Peyer's patch (tissue), 4 donors: ENCODE measurements around the gene AP2B1.

ENCODE experiments used
- POLR2A ChIP-seq, 2 donors: fragments of 450-650 bp; IDR thresholded peaks; one replicate each; pipeline ENCODE4 v1.5.1; 2017; ENCODE audit warnings: antibody characterized with exemption in 2 of 2, mild to moderate bottlenecking in 2 of 2, moderate library complexity in 2 of 2
- TF ChIP-seq, protein P1 (sequence below), 6 experiments: fragments of 450-650 bp in 4 of 6; fragments of 200-600 bp in 2 of 6; sonication (generic) in 1 of 6; IDR thresholded peaks; one replicate each; pipeline ENCODE4 v1.5.1; 2017 to 2019; ENCODE audit warnings: antibody characterized with exemption in 6 of 6, mild to moderate bottlenecking in 3 of 6, moderate library complexity in 1 of 6

DNA sequence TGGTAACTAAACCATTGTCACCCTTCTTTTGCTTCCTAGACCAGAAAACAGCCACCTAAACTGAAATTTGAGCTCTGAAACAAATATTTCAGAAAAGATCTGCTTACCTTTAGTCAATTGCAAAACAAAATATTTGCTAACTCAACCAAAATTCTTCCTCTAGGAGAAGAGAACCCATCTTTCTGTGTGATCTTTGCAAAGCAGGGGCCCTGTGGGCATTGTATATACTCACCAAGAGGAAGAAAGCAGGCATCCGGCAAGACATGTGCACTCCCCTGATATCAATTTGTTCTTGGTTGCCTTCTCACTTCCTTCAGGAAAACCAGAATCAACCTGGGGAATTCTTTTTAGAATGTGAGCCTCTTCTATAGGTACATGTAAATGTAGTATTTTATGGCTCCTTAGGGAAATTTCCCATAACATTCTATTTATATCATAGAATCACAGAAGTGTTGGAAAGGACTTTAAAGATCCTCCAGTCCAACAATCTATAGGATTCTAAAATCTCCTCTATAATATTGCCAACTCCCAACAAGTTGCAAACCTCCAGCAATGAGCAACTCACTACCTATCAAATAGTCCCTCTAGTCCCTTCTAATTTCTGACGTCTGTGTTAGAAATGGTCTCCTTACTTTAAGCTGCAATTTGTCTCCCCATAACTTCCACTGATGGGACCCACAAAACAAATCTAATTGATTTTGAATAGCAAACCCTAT is 27.5 kb upstream of the AP2B1 start:
- TF ChIP-seq, protein P1, sequence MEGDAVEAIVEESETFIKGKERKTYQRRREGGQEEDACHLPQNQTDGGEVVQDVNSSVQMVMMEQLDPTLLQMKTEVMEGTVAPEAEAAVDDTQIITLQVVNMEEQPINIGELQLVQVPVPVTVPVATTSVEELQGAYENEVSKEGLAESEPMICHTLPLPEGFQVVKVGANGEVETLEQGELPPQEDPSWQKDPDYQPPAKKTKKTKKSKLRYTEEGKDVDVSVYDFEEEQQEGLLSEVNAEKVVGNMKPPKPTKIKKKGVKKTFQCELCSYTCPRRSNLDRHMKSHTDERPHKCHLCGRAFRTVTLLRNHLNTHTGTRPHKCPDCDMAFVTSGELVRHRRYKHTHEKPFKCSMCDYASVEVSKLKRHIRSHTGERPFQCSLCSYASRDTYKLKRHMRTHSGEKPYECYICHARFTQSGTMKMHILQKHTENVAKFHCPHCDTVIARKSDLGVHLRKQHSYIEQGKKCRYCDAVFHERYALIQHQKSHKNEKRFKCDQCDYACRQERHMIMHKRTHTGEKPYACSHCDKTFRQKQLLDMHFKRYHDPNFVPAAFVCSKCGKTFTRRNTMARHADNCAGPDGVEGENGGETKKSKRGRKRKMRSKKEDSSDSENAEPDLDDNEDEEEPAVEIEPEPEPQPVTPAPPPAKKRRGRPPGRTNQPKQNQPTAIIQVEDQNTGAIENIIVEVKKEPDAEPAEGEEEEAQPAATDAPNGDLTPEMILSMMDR (IDR thresholded peaks at IDR 0.05) = no peak
- TF ChIP-seq POLR2A (IDR thresholded peaks at IDR 0.05) = no peak
